DND-41 (cell line): Measurements from ENCODE around the gene PPEF2.

ENCODE experiments used
- ATAC-seq: fragments of 200-7000 bp; cut with Tn5 transposase; 3 replicates; pipeline ENCODE4 v1.9.1; 2021; ENCODE audit warnings: low read depth; ENCODE audit not compliant: insufficient read depth
- DNase-seq: peaks from one replicate; pipeline ENCODE4 v3.0.0-alpha.2; 2020
- H2AFZ ChIP-seq: 2 replicates; pipeline ENCODE4 v1.6.0; 2012; ENCODE audit warnings: low read depth, low read length
- H3K27ac ChIP-seq: 2 replicates; pipeline ENCODE4 v1.5.1; 2012; ENCODE audit warnings: low read length, inconsistent platforms
- H3K27me3 ChIP-seq: fragments of 200-600 bp; sonication (generic); 2 replicates; pipeline ENCODE4 v1.6.0; 2012; ENCODE audit warnings: low read length, mild to moderate bottlenecking, inconsistent platforms; ENCODE audit not compliant: insufficient read depth, poor library complexity
- H3K36me3 ChIP-seq: 2 replicates; pipeline ENCODE4 v1.5.1; 2012; ENCODE audit warnings: low read length, inconsistent platforms; ENCODE audit not compliant: insufficient read depth
- H3K4me1 ChIP-seq: 2 replicates; pipeline ENCODE4 v1.5.1; 2012; ENCODE audit warnings: mild to moderate bottlenecking, low read length; ENCODE audit not compliant: insufficient read depth
- H3K4me2 ChIP-seq: 2 replicates; pipeline ENCODE4 v1.6.0; 2012; ENCODE audit warnings: mild to moderate bottlenecking, moderate library complexity, low read length, inconsistent platforms; ENCODE audit not compliant: insufficient read depth
- H3K4me3 ChIP-seq, 2 experiments: fragments of 200-600 bp in 1 of 2; shearing (Covaris generic) in 1 of 2; 2 replicates each; pipeline ENCODE4 v1.5.1; 2012 to 2016; ENCODE audit warnings: inconsistent platforms in 2 of 2, low read length in 2 of 2, mild to moderate bottlenecking in 2 of 2, low read depth in 1 of 2, moderate library complexity in 1 of 2
- H3K79me2 ChIP-seq: 2 replicates; pipeline ENCODE4 v1.6.0; 2012; ENCODE audit warnings: low read length, inconsistent platforms; ENCODE audit not compliant: insufficient read depth
- H3K9ac ChIP-seq: 2 replicates; pipeline ENCODE4 v1.6.0; 2012; ENCODE audit warnings: low read depth, mild to moderate bottlenecking, inconsistent platforms, low read length, moderate library complexity
- H3K9me3 ChIP-seq: 2 replicates; pipeline ENCODE4 v1.5.1; 2012; ENCODE audit warnings: low read length, moderate library complexity, mild to moderate bottlenecking, inconsistent platforms; ENCODE audit not compliant: insufficient read depth, severe bottlenecking
- H4K20me1 ChIP-seq: 2 replicates; pipeline ENCODE4 v1.6.0; 2012; ENCODE audit warnings: low read length; ENCODE audit not compliant: insufficient read depth
- EZH2 ChIP-seq: IDR thresholded peaks from 3 replicates; pipeline ENCODE4 v1.6.1; 2012; ENCODE audit warnings: borderline replicate concordance, low read depth, mild to moderate bottlenecking, moderate library complexity, low read length, inconsistent platforms; ENCODE audit not compliant: severe bottlenecking
- TF ChIP-seq, protein P1 (sequence below): IDR thresholded peaks from 2 replicates; pipeline ENCODE4 v1.5.1; 2012; ENCODE audit warnings: borderline replicate concordance, low read length, moderate library complexity, mild to moderate bottlenecking; ENCODE audit not compliant: poor library complexity, severe bottlenecking; ENCODE audit errors: extremely low read depth

PPEF2 gene, protein sequence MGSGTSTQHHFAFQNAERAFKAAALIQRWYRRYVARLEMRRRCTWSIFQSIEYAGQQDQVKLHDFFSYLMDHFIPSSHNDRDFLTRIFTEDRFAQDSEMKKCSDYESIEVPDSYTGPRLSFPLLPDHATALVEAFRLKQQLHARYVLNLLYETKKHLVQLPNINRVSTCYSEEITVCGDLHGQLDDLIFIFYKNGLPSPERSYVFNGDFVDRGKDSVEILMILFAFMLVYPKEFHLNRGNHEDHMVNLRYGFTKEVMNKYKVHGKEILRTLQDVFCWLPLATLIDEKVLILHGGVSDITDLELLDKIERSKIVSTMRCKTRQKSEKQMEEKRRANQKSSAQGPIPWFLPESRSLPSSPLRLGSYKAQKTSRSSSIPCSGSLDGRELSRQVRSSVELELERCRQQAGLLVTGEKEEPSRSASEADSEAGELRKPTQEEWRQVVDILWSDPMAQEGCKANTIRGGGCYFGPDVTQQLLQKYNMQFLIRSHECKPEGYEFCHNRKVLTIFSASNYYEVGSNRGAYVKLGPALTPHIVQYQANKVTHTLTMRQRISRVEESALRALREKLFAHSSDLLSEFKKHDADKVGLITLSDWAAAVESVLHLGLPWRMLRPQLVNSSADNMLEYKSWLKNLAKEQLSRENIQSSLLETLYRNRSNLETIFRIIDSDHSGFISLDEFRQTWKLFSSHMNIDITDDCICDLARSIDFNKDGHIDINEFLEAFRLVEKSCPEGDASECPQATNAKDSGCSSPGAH

DNA sequence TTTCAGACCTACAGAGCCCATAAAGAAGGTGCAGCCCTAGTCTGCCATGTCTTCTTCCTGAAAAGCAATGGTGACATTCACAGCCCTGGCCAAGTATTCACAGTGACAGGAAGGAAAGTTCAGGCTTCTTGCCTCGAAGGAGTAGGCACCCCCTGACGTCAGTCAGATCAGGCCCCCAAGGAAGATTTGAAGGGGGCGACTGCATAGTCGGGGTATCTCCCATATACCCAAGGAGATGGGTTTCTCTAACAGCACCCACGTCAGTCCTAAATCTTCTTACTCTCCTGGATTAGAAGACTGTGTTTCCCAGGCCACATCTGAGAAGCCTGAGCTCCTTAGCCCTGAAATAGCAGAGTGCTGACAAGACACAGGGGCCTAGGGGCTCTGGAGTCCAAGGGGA is at the start of gene PPEF2:
TSS of gene PPEF2 (minus strand) at position 101 of the 400 bp plus-strand sequence. CDS start 6,127 bp downstream, outside the sequence.
- Histone ChIP-seq H3K27ac (no peak within 1 kb of the TSS), H3K36me3 (no peaks in the 10 kb centered on the region), H3K4me2 (no peak within 1 kb of the TSS), H2AFZ (no peak within 1 kb of the TSS), H4K20me1 (no peaks in the 10 kb centered on the region), H3K79me2 (no peaks in the 10 kb centered on the region), H3K4me1 (peaks cover 3% of the 10 kb centered on the region; the same call in 1 of the 2 replicates), H3K27me3 (no peaks in the 10 kb centered on the region), H3K4me3 (no peak within 1 kb of the TSS), H3K9ac (no peak within 1 kb of the TSS), H3K9me3 (no peaks in the 10 kb centered on the region)
- TF ChIP-seq, protein P1, sequence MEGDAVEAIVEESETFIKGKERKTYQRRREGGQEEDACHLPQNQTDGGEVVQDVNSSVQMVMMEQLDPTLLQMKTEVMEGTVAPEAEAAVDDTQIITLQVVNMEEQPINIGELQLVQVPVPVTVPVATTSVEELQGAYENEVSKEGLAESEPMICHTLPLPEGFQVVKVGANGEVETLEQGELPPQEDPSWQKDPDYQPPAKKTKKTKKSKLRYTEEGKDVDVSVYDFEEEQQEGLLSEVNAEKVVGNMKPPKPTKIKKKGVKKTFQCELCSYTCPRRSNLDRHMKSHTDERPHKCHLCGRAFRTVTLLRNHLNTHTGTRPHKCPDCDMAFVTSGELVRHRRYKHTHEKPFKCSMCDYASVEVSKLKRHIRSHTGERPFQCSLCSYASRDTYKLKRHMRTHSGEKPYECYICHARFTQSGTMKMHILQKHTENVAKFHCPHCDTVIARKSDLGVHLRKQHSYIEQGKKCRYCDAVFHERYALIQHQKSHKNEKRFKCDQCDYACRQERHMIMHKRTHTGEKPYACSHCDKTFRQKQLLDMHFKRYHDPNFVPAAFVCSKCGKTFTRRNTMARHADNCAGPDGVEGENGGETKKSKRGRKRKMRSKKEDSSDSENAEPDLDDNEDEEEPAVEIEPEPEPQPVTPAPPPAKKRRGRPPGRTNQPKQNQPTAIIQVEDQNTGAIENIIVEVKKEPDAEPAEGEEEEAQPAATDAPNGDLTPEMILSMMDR, result no peak
- TF ChIP-seq EZH2, result no peak
- DNase-seq (no peak), ATAC-seq (no peak)

DNA sequence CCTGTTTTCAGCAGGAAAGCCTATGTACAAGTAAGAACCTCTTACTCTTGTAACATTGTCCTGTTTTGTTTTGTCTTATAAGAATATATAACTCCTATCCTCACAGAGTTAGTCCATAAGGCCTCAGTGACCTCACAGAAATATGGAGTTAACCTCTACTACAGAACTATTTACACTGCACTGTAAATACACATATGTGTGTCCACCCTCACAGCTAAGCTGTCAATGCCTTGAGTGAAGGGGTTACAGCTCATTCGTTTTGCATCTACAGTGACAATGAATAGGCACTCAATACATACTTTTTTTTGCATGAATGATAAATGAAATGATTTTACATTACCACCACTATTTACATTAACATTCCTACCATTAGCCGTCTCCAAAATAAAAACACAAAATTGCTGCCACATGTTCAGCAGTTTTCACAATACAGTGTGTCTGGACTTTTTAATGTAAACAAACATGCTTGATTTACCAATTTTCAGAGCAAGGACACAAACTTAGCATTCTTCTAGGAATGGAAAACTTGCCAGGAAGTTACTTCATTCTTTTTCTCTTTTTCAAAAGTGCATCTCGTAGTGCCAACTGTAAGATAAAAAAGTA is 48.1 kb upstream of the PPEF2 start:
- Histone ChIP-seq H3K4me3 (no peak overlapping the region), H4K20me1 (no peaks in the 10 kb centered on the region), H3K4me1 (no peaks in the 10 kb centered on the region), H3K36me3 (peaks cover 78% of the 10 kb centered on the region), H3K9ac (no peak overlapping the region), H3K79me2 (no peaks in the 10 kb centered on the region), H3K27me3 (no peaks in the 10 kb centered on the region), H3K27ac (no peak overlapping the region), H3K4me2 (no peak overlapping the region), H2AFZ (no peak overlapping the region), H3K9me3 (no peaks in the 10 kb centered on the region)
- no peak for ATAC-seq
- no peak for DNase-seq
- no peak for TF ChIP-seq EZH2
- TF ChIP-seq, protein P1, result no peak

GRCh38 chr4:75948822-75949444 is 46.7 kb upstream of the PPEF2 start:
- Histone ChIP-seq H3K9me3 (no peaks in the 10 kb centered on the region), H3K27me3 (no peaks in the 10 kb centered on the region), H2AFZ (no peak overlapping the region), H3K4me3 (no peak overlapping the region), H3K36me3 (peaks cover 67% of the 10 kb centered on the region), H3K9ac (no peak overlapping the region), H3K27ac (no peak overlapping the region), H4K20me1 (no peaks in the 10 kb centered on the region), H3K4me2 (no peak overlapping the region), H3K79me2 (no peaks in the 10 kb centered on the region), H3K4me1 (no peaks in the 10 kb centered on the region)
- no peak for DNase-seq
- TF ChIP-seq EZH2, result no peak
- TF ChIP-seq, protein P1, result no peak
- ATAC-seq, result no peak
